ENCODE data around the gene EPB41L2.
"Not testable (repeated sequence)": the region's sequence is repeated elsewhere in the genome, so short reads cannot be mapped to it uniquely, and the experiment has no call there.

Gene EPB41L2

DNA sequence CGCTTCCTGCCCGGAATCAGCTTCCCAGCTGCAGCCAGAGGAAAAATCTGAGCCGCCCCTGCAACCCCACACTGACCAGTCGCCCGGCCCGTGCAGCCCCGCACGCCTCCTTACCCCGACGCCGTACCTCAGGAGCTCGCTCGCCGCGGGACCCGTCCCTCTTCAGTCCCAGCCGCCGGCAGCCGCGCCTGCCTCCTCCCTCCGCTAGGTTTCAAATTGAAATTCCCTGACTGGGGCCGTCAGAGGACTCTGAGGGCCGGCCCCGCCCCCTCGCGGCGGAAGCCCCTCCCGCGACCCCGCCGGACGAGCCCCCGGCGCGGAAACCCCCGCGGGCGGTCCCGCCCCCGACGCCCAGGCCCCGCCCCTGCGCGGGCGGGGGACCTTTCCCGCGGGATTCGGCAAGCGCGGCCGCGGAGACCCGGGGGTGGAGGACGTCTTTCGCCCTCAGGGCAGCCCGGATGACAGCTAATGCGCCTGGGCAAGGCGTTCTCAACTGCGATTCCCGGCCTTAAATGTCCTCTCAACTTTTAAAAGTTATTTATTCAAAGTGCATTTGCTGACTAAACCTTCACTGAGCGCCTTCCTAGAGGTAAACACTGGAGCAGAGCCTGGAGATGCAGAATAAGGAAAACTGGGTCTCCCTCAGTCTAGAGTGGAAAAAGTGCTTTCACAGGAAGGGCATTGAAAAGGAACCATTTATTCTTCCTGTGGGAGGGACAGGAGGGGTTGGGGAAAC, at the start of gene EPB41L2:
TSS of gene EPB41L2 (minus strand) at position 218 of the 736 bp plus-strand sequence. CDS start 106,760 bp downstream, outside the sequence.
- DNase-seq (ENCODE audit: low spot score), result peak; percentile 87

DNA sequence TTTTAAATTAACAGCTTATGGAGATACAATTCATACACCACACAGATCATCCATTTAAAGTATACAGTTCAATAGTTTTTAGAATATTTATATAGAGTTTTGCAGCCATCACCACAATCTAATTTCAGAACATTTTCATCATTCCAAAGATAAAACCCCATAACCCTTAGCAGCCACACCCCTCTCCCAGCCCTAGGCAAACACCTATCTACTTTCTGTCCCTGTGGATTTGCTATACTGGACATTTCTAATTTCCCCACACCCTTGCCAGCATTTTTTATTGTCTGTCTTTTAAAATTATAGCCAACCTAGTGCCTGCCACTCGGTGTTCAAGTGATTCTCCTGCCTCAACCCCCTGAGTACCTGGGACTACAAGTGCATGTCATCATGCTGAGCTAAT, 49.2 kb upstream of the EPB41L2 start:
- DNase-seq (ENCODE audit: low spot score), result no peak

DNA sequence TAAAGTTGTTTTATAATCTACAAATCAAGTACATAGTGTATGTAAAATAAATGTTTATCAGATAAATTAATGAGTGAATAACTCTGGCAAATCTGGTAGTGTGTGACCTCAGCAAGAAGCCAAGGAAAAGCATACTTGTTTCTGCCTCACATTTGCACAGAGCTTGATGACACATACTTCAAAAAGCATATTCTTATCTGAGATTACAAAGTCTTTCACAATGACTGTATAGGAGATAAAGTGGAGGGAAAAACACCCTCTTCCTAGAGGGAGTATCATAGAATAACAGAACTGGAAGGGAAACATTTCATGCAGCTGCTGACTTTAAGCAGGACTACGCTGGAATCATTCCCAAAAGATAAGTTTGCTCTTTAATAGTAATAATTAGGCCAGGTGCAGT, 44.1 kb upstream of the EPB41L2 start:
- no peak for DNase-seq (ENCODE audit: low spot score)

DNA sequence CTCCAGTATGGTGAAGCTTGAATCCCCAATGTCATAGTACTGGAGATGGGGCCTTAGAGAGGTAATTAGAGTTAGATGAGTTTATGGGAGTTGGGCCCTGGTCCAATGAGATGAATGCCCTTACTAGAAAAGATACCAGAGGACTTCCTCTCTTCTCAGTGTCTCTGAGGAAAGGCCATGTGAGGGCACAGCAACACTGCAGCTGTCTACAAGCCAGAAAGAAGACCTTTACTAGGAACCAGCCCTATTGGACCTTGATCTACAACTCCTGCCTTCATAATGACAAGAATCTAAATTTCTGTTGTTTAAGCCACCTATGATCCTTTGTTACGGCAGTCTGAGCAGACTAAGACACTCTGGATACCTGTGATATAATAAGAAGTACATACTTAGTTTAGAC, 40.9 kb upstream of the EPB41L2 start:
- no peak for DNase-seq (ENCODE audit: low spot score)

DNA sequence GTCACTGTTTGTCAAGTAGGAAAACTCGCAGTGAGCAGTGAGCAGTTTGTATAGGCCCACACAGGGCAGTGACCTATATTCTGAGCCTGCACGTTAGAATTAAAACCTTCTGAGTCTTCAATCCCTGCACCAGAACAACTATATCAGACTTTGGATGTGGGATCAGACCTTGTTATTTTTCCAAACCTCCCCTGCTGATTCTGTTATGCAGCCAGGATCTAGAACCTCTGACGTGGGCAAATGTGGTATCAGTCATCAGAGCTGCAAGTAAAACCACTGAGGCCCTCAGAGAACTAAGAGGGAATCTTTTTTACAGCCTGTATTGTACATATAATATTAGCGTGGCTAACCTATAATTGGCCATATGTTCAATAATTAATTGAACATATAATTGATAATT, 40.3 kb upstream of the EPB41L2 start:
- DNase-seq (ENCODE audit: low spot score), result no peak

DNA sequence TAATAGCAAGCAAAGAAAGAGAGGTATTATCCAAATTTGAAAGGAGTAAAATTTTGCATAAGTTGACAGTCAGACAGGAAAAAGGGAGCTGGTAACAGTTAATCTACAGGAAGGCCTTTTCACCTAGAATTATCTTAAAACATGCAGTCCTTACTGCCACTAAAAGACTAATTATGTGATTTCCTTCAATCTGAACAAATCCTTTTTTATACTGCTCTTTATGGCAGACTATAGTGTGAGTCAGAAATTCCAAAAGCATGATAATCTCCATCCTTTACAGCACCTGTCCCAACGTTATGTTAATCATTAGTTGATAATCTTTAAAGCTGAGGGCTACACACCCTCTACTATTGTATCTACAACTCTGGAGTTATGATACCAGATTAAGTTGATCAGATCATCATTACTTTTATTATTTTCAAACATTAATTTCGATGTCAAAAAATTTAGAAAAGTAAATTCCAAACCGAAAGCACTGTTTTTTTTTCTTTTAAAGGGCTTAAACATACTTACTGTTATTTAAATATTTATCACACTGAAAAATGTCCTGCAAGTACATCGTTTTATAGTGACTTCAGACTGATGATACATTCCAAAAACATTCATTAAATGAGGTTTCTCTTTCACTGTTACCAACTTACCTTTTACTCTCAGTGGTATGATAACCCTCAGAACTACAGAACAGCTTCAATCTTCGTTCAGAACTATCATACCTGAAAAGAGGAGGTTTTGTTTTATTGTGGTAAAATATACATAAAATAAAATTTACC, 39.1 kb upstream of the EPB41L2 start:
- DNase-seq (ENCODE audit: low spot score), result no peak

DNA sequence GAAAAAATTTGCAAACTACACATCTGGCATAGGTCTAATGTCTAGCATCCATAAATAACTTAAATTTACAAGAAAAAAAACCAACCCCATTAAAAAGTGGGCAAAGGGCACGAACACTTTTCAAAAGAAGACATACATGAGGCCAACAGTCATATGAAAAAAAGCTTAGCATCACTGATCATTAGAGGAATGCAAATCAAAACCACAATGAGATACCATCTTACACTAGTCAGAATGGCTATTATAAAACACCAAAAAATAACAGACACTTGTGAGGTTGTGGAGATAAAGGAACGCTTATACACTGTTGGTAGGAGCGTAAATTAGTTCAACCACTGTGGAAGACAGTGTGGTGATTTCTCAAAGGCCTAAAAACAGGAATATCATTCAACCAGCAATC, 33.7 kb upstream of the EPB41L2 start:
- no peak for DNase-seq (ENCODE audit: low spot score)

DNA sequence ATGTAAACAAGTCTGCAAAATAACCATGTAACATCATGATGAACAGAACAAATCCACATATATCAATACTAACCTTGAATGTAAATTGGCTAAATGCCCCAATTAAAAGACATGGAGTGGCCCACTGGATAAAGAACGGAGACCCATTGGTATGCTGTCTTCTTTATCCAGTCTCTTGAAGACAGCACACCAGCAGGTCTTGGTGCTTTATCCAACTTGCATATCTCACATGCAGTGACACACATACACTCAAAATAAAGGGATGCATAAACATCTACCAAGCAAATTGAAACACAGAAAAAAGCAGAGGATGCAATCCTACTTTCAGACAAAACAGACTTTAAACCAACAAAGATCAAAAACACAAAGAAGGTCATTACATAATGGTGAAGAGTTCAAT, 30.3 kb upstream of the EPB41L2 start:
- no peak for DNase-seq (ENCODE audit: low spot score)

DNA sequence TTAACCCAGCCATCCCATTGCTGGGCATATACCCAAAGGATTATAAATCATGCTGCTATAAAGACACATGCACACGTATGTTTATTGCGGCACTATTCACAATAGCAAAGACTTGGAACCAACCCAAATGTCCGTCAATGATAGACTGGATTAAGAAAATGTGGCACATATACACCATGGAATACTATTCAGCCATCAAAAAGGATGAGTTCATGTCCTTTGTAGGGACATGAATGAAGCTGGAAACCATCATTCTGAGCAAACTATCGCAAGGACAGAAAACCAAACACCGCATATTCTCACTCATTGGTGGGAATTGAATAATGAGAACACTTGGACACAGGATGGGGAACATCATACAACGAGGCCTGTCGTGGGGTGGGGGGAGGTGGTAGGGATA, 28.9 kb upstream of the EPB41L2 start:
- DNase-seq (ENCODE audit: low spot score), result not testable (repeated sequence)

DNA sequence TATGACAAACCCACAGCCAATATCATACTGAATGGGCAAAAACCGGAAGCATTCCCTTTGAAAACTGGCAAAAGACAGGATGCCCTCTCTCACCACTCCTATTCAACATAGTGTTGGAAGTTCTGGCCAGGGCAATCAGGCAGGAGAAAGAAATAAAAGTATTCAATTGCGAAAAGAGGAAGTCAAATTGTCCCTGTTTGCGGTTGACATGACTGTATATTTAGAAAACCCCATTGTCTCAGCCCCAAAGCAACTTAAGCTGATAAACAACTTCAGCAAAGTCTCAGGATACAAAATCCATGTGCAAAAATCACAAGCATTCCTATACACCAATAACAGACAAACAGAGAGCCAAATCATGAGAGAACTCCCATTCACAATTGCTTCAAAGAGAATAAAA, 27.3 kb upstream of the EPB41L2 start:
- not testable (repeated sequence) for DNase-seq (ENCODE audit: low spot score)

DNA sequence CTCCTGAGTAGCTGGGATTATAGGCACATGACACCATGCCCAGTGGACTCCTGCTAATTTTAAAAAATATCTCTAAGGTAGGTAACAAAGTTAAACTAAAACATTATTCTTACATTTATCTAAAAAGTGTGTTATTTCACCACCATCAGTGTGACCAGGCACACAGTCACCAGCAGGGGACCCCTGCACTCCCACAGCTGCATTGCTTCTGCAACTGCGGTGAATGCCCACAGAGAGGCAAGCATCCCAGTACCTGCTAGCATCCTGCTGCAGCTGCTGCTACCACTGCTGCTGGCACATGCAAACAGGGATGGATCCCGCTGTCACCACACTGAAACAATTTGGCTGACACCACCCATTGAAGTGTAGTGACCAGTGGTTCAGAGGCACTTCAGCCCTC, 21.9 kb upstream of the EPB41L2 start:
- no peak for DNase-seq (ENCODE audit: low spot score)

DNA sequence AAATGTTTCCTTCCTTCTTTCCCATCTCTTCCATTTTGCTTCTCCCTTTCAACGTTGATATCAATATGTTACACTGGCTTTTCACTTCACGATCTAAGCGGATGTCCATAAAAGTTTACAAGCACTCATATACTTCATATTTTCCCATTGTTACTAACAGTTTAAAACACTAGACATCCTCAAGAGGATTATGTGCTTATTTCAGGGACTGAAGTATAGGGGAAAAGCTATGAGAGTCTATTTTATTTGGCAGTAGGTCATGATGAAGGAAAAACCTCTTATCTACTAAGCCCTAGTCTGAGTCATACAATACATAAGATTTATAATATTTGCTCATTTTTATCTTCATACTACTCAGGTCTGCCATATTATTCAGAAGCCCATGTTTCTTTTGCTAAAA, 20.6 kb upstream of the EPB41L2 start:
- no peak for DNase-seq (ENCODE audit: low spot score)

DNA sequence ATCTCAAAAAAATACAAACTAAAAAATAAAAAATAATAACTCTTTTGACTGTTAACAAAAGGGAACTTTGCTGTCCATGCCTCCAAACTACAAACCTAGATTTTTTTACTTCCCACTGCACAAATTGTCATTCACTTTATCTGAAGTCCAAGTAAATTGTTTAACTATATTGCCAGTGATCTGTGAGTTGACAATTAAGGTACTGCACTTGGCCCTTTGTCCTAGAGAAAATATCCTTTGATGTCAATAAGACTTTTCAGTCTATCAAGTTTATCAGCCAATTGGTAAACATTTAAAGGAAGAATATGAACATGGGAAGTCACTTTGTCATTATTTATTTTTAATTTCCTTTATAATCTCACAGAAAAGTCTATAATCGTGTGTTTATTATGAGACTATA, 19.3 kb upstream of the EPB41L2 start:
- DNase-seq (ENCODE audit: low spot score), result no peak

DNA sequence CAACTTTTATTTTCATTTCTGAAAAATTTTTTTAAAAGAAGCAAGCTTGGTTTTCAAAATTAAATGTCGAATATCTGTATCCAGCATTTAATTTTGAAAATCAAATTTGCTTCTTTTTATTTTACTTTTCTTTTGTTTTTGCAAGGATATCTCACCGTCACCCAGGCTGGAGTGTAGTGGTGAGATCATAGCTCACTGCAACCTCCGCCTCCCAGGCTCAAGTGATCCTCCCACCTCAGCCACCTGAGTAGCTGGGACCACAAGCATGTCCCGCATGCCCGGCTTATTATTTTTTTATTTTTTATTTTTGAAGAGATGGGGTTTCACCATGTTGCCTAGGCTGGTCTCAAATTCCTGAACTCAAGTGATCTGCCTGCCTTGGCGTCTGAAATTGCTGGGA, 17.0 kb upstream of the EPB41L2 start:
- DNase-seq (ENCODE audit: low spot score), result no peak

DNA sequence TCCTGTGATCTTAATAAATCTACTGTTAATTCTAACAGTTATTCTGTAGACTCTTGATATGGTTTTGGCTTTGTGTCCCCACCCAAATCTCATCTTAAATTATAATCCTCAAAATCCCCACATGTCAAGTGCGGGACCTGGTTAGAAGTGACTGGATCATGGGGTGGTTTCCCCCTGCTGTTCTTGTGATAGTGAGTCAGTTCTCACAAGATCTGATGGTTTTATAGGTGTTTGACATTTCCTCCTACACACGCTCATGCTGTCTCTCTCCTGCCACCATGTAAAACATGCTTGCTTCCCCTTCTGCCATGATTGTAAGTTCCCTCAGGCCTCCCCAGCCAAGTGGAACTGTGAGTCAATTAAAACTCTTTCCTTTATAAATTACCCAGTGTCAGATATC, 10.5 kb upstream of the EPB41L2 start:
- DNase-seq (ENCODE audit: low spot score), result no peak

DNA sequence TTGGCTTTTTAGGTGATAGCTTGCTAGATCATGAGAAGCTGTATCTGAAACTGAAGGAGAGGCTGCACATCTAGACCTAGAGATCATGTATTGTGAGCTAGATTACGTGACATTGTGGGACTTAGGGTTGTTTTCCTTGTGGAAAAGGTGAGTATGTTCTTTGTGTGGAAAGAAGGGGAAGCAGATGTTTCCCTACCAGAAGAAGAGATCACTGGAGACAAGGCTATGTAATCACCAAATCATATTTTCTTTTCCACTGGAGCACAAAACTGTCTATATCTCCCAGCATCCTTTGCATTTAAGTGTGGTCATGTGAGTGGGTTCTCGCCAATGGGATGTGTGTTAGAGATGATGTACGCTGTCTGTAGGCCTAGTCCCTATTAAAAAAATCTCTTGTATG, 7.0 kb upstream of the EPB41L2 start:
- DNase-seq (ENCODE audit: low spot score), result no peak

DNA sequence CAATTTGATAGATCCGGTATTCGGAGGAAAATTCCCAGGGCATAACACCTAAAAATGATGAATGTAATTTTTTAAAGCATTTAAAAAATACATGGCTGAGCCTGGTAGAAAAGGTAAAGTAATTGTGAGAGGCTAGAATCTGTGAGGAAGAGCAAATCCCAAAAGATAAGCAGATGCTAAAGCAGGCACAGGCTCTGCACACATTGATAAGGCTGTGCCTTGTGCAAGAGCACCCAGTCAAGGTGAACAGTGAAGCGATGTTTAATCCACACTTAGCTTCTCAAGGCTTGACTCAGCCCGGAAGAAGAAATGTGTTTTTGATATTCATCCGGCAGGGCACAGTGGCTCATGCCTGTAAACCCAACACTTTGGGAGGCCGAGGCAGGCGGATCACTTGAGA, 5.1 kb upstream of the EPB41L2 start:
- no peak for DNase-seq (ENCODE audit: low spot score)

DNA sequence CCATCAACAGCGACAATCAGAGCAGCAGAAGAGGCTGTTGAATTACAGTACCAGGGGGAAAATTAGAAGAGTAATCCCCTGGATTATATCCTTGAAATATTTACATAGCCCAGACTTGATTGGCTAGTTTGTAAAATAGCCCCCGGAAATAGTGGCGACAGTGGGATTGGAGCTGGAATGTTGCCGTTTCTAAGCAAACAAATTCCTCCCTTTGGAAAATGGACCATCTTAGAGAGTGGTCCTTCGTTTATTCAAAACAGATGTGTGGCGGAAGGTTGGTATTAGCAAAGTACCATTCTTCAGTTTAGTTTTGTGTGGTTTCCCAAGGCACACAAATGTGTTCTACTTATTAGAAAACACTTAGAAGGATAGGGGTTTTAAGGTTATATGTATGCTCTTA, 4.5 kb upstream of the EPB41L2 start:
- DNase-seq (ENCODE audit: low spot score), result no peak

DNA sequence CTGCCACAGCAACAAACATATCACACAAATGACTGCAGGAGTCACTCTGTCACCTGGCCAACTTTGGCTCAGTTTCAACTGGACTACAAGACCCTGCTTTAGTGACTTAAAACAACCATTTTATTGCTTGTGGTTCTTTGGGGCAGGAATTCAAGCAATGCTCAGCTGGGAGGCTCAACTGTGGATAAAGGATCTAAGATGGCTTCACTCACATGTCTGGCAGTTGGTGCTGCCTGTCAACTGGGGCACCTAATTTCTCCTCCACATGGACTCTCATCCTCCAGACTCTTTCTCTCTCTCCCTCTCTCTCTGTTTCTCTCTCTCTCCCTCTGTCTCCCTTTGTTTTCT, 2.8 kb upstream of the EPB41L2 start:
- no peak for DNase-seq (ENCODE audit: low spot score)

DNA sequence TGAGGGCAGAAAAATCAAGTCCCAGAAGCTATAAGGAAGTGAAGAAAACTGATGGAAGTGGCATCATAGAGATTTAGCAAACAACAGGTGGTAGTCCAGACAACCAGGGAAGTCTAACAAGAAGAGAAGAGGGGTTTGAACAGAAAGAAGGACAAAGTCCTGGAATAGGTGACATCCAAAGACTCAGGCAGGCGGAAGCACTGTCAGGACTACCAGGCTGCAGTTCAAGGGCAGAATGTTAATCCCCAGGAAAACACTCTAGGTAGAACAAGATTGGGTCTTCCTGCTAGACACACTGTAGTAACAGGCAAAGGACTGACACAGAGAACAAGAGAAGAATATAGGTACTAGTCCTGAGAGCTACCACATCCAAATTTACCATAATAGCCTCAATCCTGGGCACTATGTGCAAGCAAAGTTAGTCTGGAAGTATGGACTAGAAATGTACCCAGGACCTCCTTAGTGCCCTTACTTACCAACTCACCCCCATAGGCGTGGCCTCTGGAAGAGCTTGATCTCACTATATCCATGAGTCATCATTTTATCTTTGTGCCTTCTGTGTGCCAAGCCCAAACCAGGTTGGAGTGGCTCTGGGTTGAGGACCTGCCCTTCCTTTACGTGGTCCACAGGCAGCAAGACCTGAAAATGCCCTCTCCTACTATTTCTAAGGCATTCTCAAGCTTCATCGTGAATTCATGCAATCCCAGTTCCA, 2.2 kb upstream of the EPB41L2 start:
- DNase-seq (ENCODE audit: low spot score), result no peak

DNA sequence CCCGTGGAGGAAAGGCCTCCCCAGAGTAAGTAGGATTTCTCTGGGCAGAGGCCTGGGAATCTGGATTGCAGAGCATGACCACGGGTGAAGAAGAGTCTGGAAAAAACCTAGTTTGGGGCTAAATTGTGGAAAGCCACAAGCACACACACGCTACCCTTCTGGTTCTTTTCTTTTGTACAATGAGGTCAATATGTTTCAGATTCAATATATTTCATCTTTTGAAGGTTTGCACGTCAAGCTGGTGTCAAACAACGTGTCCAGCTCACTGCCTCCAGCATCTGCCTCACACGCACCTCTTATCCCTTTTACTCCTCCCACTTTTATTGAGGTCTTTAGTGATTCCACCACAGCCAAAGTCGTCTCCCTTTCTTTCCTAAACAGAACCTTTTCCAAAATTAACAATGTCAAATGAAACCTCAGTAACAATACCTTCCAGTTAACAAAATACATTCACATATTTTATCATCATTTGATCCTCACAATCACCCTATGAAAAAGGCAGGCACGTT, 773 bp upstream of the EPB41L2 start:
- DNase-seq (ENCODE audit: low spot score), result no peak

DNA sequence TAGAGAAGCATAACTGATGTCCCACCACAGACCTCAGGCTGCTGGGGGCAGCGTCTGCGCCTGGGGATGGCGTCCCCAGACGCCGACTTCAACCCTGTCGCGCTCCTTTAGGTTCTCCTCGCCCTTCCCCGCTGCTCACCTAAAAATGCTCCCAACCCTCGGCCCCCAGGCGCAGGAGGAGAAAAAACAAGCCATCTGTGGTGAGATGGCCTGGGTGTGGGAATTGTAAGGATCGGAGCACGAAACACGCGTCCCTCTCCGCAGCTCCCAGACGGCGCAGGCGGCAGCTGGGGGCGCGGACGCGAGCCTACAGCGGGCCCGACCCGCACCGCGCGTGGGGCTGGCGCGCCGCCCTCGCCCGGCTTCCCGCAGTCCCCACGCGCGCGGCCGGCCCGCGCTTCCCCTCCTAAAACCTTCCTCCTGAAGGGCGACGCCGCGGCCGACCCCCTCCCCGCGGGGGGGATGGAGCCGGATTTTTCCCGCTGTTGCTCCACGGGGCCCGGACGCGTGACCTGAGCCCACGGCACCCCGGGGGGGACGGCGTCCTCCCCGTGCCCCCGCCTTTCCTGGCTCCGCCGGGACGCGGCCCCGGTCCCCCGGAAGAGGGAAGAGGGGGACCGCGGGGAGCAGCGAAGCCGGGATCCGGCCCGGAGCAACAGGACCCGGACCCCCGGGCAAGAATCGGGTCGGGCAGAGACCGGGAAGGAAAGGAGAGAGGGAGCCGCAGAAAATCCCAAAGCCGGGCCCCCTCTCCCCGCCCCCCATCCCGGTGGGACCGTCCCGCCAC, 611 bp downstream of the EPB41L2 start:
- DNase-seq (ENCODE audit: low spot score), result peak; percentile 18
